ENCODE measurements around the gene BRPF1.
A peak's percentile ranks its signal among the peaks of the same experiment; 100 is the strongest.

Gene BRPF1

DNA sequence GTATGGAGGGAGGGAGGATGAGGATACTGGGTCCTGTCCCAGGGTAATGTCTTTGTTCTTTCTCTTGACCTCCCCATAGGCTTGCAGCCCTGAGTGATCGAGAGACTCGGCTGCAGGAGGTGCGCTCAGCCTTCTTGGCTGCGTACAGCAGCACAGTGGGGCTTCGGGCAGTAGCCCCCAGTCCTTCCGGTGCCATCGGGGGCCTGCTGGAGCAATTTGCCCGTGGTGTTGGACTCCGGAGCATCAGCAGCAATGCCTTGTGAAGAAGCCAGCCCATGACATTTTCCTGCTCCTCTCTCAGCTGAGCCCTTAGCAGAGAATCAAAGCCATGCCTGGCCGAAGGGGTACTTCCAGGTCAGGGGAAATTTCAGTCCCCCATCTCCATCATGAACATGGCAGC, 29.8 kb upstream of the BRPF1 start:
- no peak for DNase-seq (ENCODE audit: low spot score)

- DNase-seq (ENCODE audit: low spot score) = no peak
These were observed 28.3 kb upstream of the BRPF1 start for GRCh38 chr3:9703240-9703639.

DNA sequence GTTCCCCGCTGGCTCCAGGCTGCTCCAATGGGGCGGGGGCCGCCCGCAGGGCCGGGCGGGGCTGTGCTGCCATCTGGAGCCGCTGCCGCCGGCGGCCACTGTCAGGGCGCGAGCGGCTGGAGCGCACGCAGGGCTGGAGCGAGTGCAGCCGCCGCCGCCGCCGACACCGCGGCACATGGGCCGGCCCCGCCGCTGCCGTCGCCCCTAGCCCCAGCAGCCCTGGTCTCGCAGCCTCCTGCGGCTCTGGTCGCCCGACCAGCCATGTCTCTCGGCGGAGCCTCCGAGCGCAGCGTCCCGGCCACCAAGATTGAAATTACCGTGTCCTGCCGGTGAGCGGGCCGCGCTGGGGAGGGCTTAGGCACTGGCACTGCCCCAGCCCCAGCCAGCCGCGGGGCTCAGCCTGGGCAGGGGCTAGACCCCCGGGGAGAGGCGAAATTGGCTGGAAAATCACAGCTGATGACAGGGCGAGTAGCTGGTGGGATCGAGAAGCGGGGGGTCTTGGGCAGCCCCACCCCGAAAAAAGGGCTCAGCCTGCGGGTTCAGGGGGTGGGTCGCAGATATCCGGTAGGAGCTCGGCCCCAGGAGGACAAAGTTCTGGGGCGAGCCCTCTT, 27.7 kb upstream of the BRPF1 start, which contains the start of gene CPNE9:
TSS of gene CPNE9 (plus strand) at position 98 of the 611 bp plus-strand sequence. CDS start at position 262, 164 bp downstream.
- DNase-seq (ENCODE audit: low spot score) = no peak

- DNase-seq (ENCODE audit: low spot score) = no peak
These were observed 26.9 kb upstream of the BRPF1 start for GRCh38 chr3:9704347-9705322.

GRCh38 chr3:9710174-9710739, 21.3 kb upstream of the BRPF1 start:
- DNase-seq (ENCODE audit: low spot score) = no peak

GRCh38 chr3:9712415-9712814, 19.1 kb upstream of the BRPF1 start:
- DNase-seq (ENCODE audit: low spot score) = no peak

DNA sequence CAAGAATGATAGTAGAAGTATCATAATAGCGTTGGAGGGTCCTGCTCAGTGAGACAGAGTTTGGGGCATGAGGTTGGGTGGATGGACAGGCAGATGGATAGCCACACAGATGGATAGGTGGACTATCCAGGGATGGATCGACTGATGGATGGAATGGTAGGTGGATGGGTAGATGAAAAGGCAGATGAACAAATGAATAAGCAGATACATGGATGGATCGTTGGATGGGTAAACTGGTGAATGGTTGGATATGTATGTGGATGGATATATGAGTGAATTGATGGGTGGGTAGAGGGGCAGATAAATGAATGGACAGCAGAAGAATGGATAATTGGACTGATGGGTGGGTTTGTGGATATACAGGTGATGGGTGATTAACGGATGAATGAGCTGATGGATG, 18.4 kb upstream of the BRPF1 start:
- DNase-seq (ENCODE audit: low spot score) = no peak

- DNase-seq (ENCODE audit: low spot score) = no peak
These were observed 16.4 kb upstream of the BRPF1 start for GRCh38 chr3:9715136-9715535.

DNA sequence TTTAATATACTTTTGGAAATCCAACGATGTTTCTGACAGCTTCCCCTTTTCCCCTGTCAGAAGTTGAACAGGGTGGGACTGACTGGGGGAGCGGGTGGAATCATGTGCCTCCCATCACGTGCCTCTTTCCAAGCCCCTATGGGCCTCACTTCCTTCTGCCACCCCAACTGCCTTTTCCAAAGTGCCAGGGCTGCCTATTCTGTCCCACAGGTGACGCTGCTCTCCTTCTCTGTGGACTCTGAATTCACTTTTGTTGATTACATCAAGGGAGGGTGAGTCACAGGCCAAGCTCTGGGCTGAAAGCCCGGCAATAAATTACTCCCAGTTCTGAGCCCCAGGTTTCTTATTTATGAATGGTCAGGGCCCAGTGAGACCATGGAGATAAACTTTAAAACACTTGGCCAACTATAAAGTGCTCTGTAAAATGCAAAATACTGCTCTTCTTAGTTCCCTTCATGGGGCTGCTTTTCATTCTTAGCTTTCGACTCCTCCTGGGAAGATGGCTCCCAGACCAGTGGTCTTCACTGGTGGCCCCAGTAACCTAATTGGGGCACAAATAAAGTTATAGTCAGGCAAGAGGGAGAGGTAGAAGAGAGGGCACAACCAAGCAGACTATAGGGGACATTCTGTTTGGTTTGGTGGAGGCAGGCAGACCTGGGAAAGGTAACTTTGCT, 15.6 kb upstream of the BRPF1 start:
- DNase-seq (ENCODE audit: low spot score) = peak; percentile 92

GRCh38 chr3:9716801-9717555, 14.6 kb upstream of the BRPF1 start:
- no peak for DNase-seq (ENCODE audit: low spot score)

- DNase-seq (ENCODE audit: low spot score) = no peak
These were observed 14.0 kb upstream of the BRPF1 start for GRCh38 chr3:9717563-9717962.

GRCh38 chr3:9718118-9718517, 13.4 kb upstream of the BRPF1 start:
- DNase-seq (ENCODE audit: low spot score) = no peak

DNA sequence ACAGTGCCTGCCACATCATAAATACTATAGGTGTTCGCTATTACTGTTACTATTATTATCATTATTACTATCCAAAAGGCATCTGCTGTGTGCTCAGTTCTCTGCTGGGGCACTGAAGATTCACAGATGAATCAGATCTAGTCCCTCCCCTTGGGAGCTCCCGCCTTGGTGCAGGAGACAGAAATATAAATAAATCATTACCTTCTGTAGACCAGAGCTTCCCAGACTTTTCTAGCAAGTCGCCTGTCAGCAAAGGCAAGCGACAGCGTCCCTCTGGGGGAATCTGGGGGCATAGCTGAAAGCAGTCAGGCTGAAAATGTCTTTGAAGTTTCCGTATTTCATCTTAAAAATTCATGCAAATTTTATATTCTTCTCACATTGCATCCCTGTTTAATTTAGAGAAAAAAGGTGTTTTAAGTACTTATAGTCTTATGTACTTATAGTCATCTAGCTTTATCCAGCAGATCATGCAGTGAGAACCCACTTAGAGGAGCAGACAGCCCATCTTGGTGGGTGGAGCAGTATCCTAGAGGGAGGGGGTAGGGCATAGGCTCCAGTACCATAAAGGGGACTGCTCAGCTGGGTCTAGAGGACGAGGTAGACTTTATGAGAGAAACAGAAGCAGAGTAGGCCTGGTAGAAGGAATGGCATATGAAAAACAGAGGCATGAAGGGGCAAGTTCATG, 10.4 kb upstream of the BRPF1 start:
- no peak for DNase-seq (ENCODE audit: low spot score)

DNA sequence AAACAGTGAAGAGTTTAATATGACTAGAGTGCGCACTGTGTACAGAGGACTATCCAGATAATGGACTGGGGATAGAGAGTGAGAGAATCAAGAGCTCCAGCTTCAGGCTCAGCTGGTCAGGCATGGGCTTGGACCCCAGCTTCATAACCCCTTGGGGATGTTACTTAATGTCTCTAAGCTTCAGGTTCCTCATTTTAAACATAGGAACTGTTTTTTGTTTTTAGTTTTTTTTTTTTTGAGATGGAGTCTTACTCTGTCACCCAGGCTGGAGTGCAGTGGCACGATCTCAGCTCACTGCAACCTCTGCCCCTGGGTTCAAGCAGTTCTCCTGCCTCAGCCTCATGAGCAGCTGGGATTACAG, 9.9 kb upstream of the BRPF1 start:
- DNase-seq (ENCODE audit: low spot score) = no peak

GRCh38 chr3:9725775-9726515, 5.6 kb upstream of the BRPF1 start:
- no peak for DNase-seq (ENCODE audit: low spot score)

- DNase-seq (ENCODE audit: low spot score) = peak; percentile 56
These were observed 4.4 kb upstream of the BRPF1 start for GRCh38 chr3:9727041-9727595.

GRCh38 chr3:9727743-9728142, 3.8 kb upstream of the BRPF1 start:
- DNase-seq (ENCODE audit: low spot score) = peak; percentile 69

DNA sequence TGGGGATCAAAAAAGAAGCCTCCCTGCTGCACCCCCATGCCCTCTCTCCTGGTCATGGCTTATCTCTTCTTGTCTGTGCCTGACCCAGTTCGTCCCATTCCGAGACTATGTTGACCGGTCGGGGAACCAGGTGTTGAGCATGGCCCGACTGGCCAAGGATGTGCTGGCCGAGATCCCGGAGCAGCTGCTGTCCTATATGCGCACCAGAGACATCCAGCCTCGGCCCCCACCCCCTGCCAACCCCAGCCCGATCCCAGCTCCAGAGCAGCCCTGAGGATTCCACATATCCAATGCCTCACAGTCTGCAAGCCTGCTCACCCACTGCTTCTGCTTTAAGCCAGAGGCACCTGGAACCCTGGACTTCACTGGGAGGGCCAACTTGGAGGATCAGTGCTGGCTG, 2.1 kb upstream of the BRPF1 start:
- no peak for DNase-seq (ENCODE audit: low spot score)

- DNase-seq (ENCODE audit: low spot score) = no peak
These were observed 804 bp upstream of the BRPF1 start for GRCh38 chr3:9730657-9731205.
